CD1c-positive myeloid dendritic cell (primary cell): Measurements from ENCODE around the gene TTC39B.

Experiments
- DNase-seq: peaks from one replicate; pipeline ENCODE4 v3.0.0-alpha.2; 2016; ENCODE audit errors: extremely low spot score

Gene TTC39B

GRCh38 chr9:15304632-15305031 is 2.4 kb downstream of the TTC39B start:
- DNase-seq: peak; percentile 49

GRCh38 chr9:15300218-15300617 is 6.8 kb downstream of the TTC39B start:
- DNase-seq: peak; percentile 78

- DNase-seq: peak; percentile 41
Measured at GRCh38 chr9:15299374-15299939, 7.6 kb downstream of the TTC39B start.

- DNase-seq: no peak
Measured at GRCh38 chr9:15298362-15298761, 8.7 kb downstream of the TTC39B start.

- peak; percentile 43 for DNase-seq
Measured at GRCh38 chr9:15295761-15296405, 11.1 kb downstream of the TTC39B start.

- DNase-seq: no peak
Measured at GRCh38 chr9:15294604-15295003, 12.4 kb downstream of the TTC39B start.

- peak; percentile 19 for DNase-seq
Measured at GRCh38 chr9:15293804-15294316, 13.2 kb downstream of the TTC39B start.

GRCh38 chr9:15293084-15293483 is 13.9 kb downstream of the TTC39B start:
- no peak for DNase-seq

- no peak for DNase-seq
Measured at GRCh38 chr9:15289603-15290002, 17.4 kb downstream of the TTC39B start.

- no peak for DNase-seq
Measured at GRCh38 chr9:15287309-15287708, 19.7 kb downstream of the TTC39B start.

GRCh38 chr9:15286161-15286821 is 20.7 kb downstream of the TTC39B start:
- no peak for DNase-seq

- DNase-seq: no peak
Measured at GRCh38 chr9:15282567-15283285, 24.3 kb downstream of the TTC39B start.

GRCh38 chr9:15280647-15281046 is 26.4 kb downstream of the TTC39B start:
- DNase-seq: no peak

GRCh38 chr9:15278839-15279238 is 28.2 kb downstream of the TTC39B start:
- no peak for DNase-seq

- DNase-seq: no peak
Measured at GRCh38 chr9:15278091-15278687, 28.8 kb downstream of the TTC39B start.

- DNase-seq: peak; percentile 45
Measured at GRCh38 chr9:15277400-15278090, 29.5 kb downstream of the TTC39B start.

- DNase-seq: no peak
Measured at GRCh38 chr9:15276328-15276938, 30.6 kb downstream of the TTC39B start.

- no peak for DNase-seq
Measured at GRCh38 chr9:15274425-15274824, 32.6 kb downstream of the TTC39B start.

GRCh38 chr9:15272377-15272928 is 34.6 kb downstream of the TTC39B start:
- DNase-seq: no peak

GRCh38 chr9:15271403-15271802 is 35.6 kb downstream of the TTC39B start:
- DNase-seq: no peak

- DNase-seq: no peak
Measured at GRCh38 chr9:15268782-15269181, 38.2 kb downstream of the TTC39B start.
